Muscle of back (tissue), 11 donors: ENCODE results near the gene ELP2. TPM values are rescaled to one million over a fixed set of nuclear protein-coding genes. Genes with fewer than 3 reads are reported as not detected.
"Not testable (repeated sequence)": the region's sequence is repeated elsewhere in the genome, so short reads cannot be mapped to it uniquely, and the experiment has no call there.

Experiments used
- DNase-seq, 3 donors: peaks; one replicate each; pipeline versions ENCODE4 v3.0.0 to v3.0.0-alpha.2; 2013
- polyA plus RNA-seq, 10 donors: library from polyadenylated mRNA; unstranded; fragments of 120-200 nt; gene quantifications; one replicate each; pipeline ENCODE4 v1.2.1, GENCODE V29; 2013; ENCODE audit not compliant: insufficient read length in 10 of 10

The ELP2 gene
- polyA plus RNA-seq, 10 donors, result 57.2 to 110 (median 73.3) TPM

- peak; percentile 45 to 86 (median 64) for DNase-seq
These were observed 57.6 kb downstream of the ELP2 start, which contains the start of gene MOCOS for GRCh38 chr18:36187193-36187825. Gene MOCOS (plus strand): TSS chr18:36187497. CDS start chr18:36187540, 43 bp downstream.

- no peak for DNase-seq
These were observed 58.4 kb downstream of the ELP2 start for GRCh38 chr18:36187826-36188721.

GRCh38 chr18:36188916-36189315, 59.2 kb downstream of the ELP2 start:
- DNase-seq, result no peak

GRCh38 chr18:36189486-36189885, 59.8 kb downstream of the ELP2 start:
- DNase-seq, result no peak

- no peak for DNase-seq
These were observed 61.6 kb downstream of the ELP2 start for GRCh38 chr18:36191286-36191685.

GRCh38 chr18:36191711-36192110, 62.0 kb downstream of the ELP2 start:
- no peak for DNase-seq

- no peak for DNase-seq
These were observed 65.1 kb downstream of the ELP2 start for GRCh38 chr18:36194600-36195315.

- peak in 1 of 3 donors; percentile 6 for DNase-seq
These were observed 65.9 kb downstream of the ELP2 start for GRCh38 chr18:36195427-36196122.

GRCh38 chr18:36196238-36196995, 66.7 kb downstream of the ELP2 start:
- no peak for DNase-seq

GRCh38 chr18:36197511-36198166, 67.9 kb downstream of the ELP2 start:
- DNase-seq, result no peak

- no peak for DNase-seq
These were observed 70.1 kb downstream of the ELP2 start for GRCh38 chr18:36199691-36200295.

- DNase-seq, result no peak
These were observed 70.7 kb downstream of the ELP2 start for GRCh38 chr18:36200354-36200771.

GRCh38 chr18:36201765-36202164, 72.1 kb downstream of the ELP2 start:
- DNase-seq, result no peak

GRCh38 chr18:36203360-36203895, 73.7 kb downstream of the ELP2 start:
- DNase-seq, result no peak

GRCh38 chr18:36205166-36205565, 75.5 kb downstream of the ELP2 start:
- no peak for DNase-seq

GRCh38 chr18:36207303-36207702, 77.6 kb downstream of the ELP2 start:
- DNase-seq, result no peak

- DNase-seq, result not testable (repeated sequence)
These were observed 78.3 kb downstream of the ELP2 start for GRCh38 chr18:36207969-36208368.

- peak in 1 of 3 donors; percentile 25 for DNase-seq
These were observed 81.9 kb downstream of the ELP2 start for GRCh38 chr18:36211612-36212065.
